Aorta (tissue), 5 donors: ENCODE results near the gene BRAT1. TPM values are rescaled to one million over a fixed set of nuclear protein-coding genes. Genes with fewer than 3 reads are reported as not detected.
"Not testable (repeated sequence)": the region's sequence is repeated elsewhere in the genome, so short reads cannot be mapped to it uniquely, and the experiment has no call there.

Experiments
- ATAC-seq: fragments of 200-7000 bp; cut with Tn5 transposase; one replicate; pipeline ENCODE4 v1.9.1; 2022; ENCODE audit warnings: moderate library complexity; ENCODE audit not compliant: low FRiP score
- DNase-seq, 2 donors: peaks; one replicate each; pipeline ENCODE4 v3.0.0-alpha.2; 2020
- H3K27ac ChIP-seq, 2 donors: one replicate each; pipeline ENCODE4 v1.5.1; 2013; ENCODE audit warnings: low read length in 2 of 2, mild to moderate bottlenecking in 2 of 2, moderate library complexity in 2 of 2, control low read depth in 1 of 2, inconsistent platforms in 1 of 2, low read depth in 1 of 2
- H3K27me3 ChIP-seq, 2 donors: one replicate each; pipeline ENCODE4 v1.6.1; 2013; ENCODE audit warnings: control low read depth in 1 of 2, low read length in 1 of 2, mild to moderate bottlenecking in 1 of 2, moderate library complexity in 1 of 2; ENCODE audit not compliant: insufficient read depth in 2 of 2, control insufficient read depth in 1 of 2
- H3K36me3 ChIP-seq, 2 donors: one replicate each; pipeline ENCODE4 v1.6.1; 2013; ENCODE audit warnings: control low read depth in 1 of 2, low read length in 1 of 2, mild to moderate bottlenecking in 1 of 2; ENCODE audit not compliant: insufficient read depth in 2 of 2, control insufficient read depth in 1 of 2
- H3K4me1 ChIP-seq, 2 donors: one replicate each; pipeline ENCODE4 v1.6.1; 2013; ENCODE audit warnings: low read length in 2 of 2, control low read depth in 1 of 2, mild to moderate bottlenecking in 1 of 2, moderate library complexity in 1 of 2; ENCODE audit not compliant: insufficient read depth in 2 of 2, control insufficient read depth in 1 of 2
- H3K4me3 ChIP-seq, 2 donors: one replicate each; pipeline ENCODE4 v1.5.1; 2013; ENCODE audit warnings: low read length in 2 of 2, control low read depth in 1 of 2, mild to moderate bottlenecking in 1 of 2
- H3K9me3 ChIP-seq: one replicate; pipeline ENCODE4 v1.6.1; 2013; ENCODE audit warnings: mild to moderate bottlenecking, low read length; ENCODE audit not compliant: control insufficient read depth
- WGBS, 2 donors: extraction: QIAGEN DNeasy Blood & Tissue Kit; methylation state at CpG; one replicate each; pipeline ENCODE4 v1.1.7; 2013; 5-methylcytosine and 5-hydroxymethylcytosine counted together
- intact Hi-C, 2 donors: fragments of 100-400 bp; cut with DNase I; formaldehyde crosslinking; loops; one replicate each; pipeline versions ENCODE4 v1.14.2 to v1.15.0; 2022
- polyA plus RNA-seq, 2 donors: library from polyadenylated mRNA; stranded (reverse); fragments of 200-250 nt; gene quantifications; one replicate each; pipeline ENCODE4 v1.2.3, GENCODE V29; 2013
- total RNA-seq, 2 donors: library from RNA; stranded (reverse); fragmentation: NEBNext Ultra II Directional; extraction: Animal tissue kit (Norgen Biotek cat#: 25700); gene quantifications; one replicate each; pipeline ENCODE4 v1.2.1, GENCODE V29; 2021
- donor health status: healthy with polysubstance abuse.
- donor health status: Bipolar disorder and iron deficiency.
- donor health status: DM: no; HTN: no; CAD: no.
- donor health status: DM: no; HTN: no; CAD: no.
- donor health status: DM: yes; HTN: yes; CAD: no.

BRAT1 gene
- total and polyA plus RNA-seq, 4 donors = 11.8 to 63.9 (median 19.6) TPM

DNA sequence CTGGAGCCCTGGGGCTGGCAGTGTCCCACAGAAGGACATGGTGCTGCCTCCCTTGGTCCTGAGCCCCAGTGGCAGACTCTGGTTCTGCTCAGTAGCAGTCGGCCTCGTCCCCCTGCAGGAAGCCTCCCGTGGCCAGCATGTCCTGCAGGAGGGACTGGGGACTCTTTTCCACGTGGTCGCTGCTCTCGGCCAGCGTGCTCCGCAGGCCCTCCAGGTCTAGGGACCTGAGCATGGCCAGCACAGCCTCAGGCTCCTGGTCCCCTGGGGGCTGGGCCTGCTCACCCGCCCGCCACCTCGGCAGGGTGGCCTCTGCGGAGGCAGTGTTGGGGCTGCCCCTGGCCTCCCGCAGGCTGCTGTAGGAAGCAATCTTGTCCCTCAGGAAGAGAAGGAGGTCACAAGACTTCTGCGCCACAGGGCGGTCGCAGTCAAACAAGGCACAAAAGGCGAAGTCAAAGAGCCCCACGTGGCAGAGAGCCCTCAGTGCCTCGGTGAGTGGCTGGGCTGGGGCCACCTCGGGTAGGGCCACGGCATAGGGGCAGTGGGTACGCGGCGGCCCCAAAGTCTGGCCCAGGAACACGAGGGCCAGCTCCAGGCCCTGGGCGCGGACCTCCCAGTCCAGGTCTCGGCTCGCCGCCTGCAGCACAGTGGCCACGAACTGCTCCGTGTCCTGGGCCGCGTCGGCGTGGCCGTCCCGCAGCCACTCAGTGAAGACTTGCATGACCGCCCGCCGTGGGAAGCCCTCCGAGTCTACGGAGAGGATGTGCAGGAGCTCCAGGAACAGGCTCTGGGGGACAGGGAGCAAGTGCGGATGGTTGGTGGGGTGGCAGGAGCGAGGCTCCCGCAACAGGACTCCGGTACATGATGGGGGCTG is 17.1 kb downstream of the BRAT1 start:
- H3K4me1 ChIP-seq = no peaks in the 10 kb centered on the region
- intact Hi-C loops = no loop called here
- H3K4me3 ChIP-seq = no peak overlapping the region
- 92 to 95% methylated on average over 47 of the region's 47 CpGs for WGBS, 2 donors
- peak; percentile 45 to 64 for DNase-seq
- H3K27me3 ChIP-seq = no peaks in the 10 kb centered on the region
- no peaks in the 10 kb centered on the region for H3K9me3 ChIP-seq
- H3K36me3 ChIP-seq = peaks cover 0 to 15% of the 10 kb centered on the region in 2 donors
- no peak for ATAC-seq
- no peak overlapping the region for H3K27ac ChIP-seq

DNA sequence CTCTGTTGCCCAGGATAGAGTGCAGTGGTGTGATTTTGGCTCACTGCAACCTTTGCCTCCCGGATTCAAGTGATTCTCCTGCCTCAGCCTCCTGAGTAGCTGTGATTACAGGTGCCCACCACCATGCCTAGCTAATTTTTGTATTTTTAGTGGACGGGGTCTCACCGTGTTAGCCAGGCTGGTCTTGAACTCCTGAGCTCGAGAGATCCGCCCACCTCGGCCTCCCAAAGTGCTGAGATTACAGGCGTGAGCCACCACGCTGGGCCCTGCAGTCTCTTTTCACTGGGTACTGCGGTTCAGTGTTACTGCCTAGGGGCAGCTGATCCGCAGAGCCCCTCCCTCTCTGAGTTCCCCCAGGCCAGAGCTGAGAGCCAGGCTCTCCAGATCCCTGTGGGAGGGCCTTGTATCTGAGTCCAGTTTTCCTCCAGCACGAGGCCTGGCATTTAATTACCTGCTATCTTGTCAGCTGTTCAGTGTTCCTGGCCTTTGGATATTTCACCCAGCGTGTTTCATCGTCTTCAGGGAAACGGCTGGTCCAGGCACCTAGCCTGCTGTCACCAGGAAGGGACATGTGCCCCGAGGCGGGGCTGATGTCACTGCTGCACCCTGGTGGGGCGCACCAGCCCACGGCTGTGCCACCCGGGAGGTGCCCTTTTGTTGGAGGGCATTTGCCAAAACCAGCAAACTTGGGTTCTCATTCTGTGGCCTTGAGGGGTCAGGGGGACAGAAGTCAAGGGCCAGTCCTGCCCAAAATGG is 19.3 kb downstream of the BRAT1 start:
- peaks cover 0 to 12% of the 10 kb centered on the region in 2 donors for H3K36me3 ChIP-seq
- ATAC-seq, H3K27me3 ChIP-seq, H3K9me3 ChIP-seq, intact Hi-C loops, H3K4me1 ChIP-seq, H3K4me3 ChIP-seq, H3K27ac ChIP-seq: not testable (repeated sequence)
- WGBS, 2 donors = 81 to 87% methylated on average over 16 to 19 of the region's 19 CpGs
- peak in 1 of 2 donors; percentile 7 for DNase-seq

DNA sequence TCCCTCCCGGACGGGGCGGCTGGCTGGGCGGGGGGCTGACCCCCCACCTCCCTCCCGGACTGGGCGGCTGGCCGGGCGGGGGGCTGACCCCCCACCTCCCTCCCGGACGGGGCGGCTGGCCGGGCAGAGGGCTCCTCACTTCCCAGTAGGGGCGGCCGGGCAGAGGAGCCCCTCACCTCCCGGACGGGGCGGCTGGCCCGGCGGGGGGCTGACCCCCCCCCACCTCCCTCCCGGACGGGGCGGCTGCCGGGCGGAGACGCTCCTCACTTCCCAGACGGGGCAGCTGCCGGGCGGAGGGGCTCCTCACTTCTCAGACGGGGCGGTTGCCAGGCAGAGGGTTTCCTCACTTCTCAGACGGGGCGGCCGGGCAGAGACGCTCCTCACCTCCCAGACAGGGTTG is 21.1 kb downstream of the BRAT1 start:
- WGBS, 2 donors = 80 to 90% methylated on average over 1 to 33 of the region's 34 CpGs
- intact Hi-C loops, H3K9me3 ChIP-seq, H3K4me3 ChIP-seq, ATAC-seq, H3K4me1 ChIP-seq, H3K27ac ChIP-seq, H3K27me3 ChIP-seq, DNase-seq: not testable (repeated sequence)
- peaks cover 0 to 12% of the 10 kb centered on the region in 2 donors for H3K36me3 ChIP-seq

DNA sequence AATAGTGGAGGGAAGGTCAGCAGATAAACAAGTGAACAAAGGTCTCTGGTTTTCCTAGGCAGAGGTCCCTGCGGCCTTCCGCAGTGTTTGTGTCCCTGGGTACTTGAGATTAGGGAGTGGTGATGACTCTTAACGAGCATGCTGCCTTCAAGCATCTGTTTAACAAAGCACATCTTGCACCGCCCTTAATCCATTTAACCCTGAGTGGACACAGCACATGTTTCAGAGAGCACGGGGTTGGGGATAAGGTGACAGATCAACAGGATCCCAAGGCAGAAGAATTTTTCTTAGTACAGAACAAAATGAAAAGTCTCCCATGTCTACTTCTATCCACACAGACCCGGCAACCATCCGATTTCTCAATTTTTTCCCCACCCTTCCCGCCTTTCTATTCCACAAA is 21.8 kb downstream of the BRAT1 start:
- H3K27me3 ChIP-seq, DNase-seq, H3K9me3 ChIP-seq, ATAC-seq, H3K36me3 ChIP-seq, intact Hi-C loops, H3K27ac ChIP-seq, H3K4me3 ChIP-seq, H3K4me1 ChIP-seq: not testable (repeated sequence)
- 83 to 86% methylated on average over 1 to 5 of the region's 8 CpGs for whole genome bisulfite sequencing, 2 donors

DNA sequence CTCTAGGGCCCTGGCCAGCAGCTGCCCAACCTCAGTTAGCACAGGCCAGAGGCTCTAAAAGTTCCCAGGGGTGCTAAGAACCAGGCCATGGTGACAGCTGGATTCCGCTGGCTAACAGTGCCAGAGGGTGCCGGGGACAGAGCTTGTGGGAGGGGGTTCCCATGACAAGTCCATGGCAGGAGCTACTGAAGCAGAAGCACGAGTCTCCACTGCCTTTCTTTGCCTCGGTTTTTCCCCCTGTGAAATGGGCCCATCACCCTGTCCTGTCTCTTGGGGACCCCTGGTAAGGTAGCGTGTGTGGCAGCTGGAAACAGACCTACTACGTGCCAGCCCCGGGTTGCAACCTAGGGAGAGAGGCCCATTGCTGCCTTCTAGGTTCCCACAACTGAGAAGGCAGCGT is 22.5 kb downstream of the BRAT1 start:
- H3K4me1 ChIP-seq, H3K9me3 ChIP-seq, H3K4me3 ChIP-seq, ATAC-seq, H3K27ac ChIP-seq, H3K27me3 ChIP-seq, DNase-seq, H3K36me3 ChIP-seq, intact Hi-C loops: not testable (repeated sequence)
- WGBS, 2 donors = 91 to 96% methylated on average over 4 to 7 of the region's 8 CpGs

DNA sequence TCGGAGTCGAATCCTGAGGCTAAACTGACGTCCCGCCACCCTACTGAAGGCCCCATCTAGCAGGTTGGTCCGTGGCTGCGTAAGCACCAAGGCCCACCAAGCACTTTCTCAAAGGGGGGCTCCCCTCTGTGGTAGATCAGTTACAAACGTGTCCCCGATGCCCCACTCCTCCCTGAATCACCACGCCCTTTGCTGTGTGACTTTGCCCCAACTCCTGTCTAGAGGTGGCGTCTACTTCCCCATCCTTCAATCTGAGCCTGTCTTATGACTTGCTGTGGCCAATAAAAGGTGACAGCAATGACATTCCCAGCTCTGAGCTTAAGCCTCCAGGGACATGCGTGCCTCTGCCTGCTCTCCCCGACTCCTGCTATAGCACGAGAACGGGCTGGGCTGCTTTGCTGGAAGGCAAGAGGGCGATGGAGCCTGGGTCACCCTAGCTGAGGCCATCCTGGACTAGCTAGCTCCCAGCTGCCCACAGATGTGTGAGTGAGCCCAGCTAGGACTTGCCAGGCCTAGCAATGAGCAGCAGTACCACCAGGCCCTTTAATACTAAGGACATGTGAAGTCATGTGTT is 23.0 kb downstream of the BRAT1 start:
- ATAC-seq, H3K9me3 ChIP-seq, H3K4me1 ChIP-seq, H3K27me3 ChIP-seq, H3K27ac ChIP-seq, H3K4me3 ChIP-seq, H3K36me3 ChIP-seq, intact Hi-C loops: not testable (repeated sequence)
- peak in 1 of 2 donors; percentile 10 for DNase-seq
- 89 to 91% methylated on average over 11 to 14 of the region's 15 CpGs for WGBS, 2 donors

DNA sequence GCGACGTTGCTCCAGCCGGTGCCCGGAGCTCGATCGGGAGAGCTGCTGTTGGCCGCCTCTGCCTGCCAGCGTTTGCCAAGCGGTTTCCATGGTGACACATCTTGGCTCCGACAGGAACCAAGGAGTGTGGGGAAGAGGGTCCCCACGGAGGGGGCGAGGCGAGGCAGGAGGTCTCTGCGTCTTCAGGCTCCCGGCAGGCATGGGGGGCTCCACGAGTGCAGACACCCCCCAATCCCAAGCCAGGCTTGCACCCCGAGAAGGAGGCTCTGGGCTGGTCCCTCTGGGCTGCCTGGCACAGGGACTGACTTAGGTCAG is 23.6 kb downstream of the BRAT1 start:
- WGBS, 2 donors = 14 to 17% methylated on average over 15 to 17 of the region's 17 CpGs
- peak in 1 of 2 donors; percentile 56 for DNase-seq
- ATAC-seq, H3K36me3 ChIP-seq, H3K27me3 ChIP-seq, H3K4me1 ChIP-seq, H3K27ac ChIP-seq, H3K4me3 ChIP-seq, intact Hi-C loops, H3K9me3 ChIP-seq: not testable (repeated sequence)

DNA sequence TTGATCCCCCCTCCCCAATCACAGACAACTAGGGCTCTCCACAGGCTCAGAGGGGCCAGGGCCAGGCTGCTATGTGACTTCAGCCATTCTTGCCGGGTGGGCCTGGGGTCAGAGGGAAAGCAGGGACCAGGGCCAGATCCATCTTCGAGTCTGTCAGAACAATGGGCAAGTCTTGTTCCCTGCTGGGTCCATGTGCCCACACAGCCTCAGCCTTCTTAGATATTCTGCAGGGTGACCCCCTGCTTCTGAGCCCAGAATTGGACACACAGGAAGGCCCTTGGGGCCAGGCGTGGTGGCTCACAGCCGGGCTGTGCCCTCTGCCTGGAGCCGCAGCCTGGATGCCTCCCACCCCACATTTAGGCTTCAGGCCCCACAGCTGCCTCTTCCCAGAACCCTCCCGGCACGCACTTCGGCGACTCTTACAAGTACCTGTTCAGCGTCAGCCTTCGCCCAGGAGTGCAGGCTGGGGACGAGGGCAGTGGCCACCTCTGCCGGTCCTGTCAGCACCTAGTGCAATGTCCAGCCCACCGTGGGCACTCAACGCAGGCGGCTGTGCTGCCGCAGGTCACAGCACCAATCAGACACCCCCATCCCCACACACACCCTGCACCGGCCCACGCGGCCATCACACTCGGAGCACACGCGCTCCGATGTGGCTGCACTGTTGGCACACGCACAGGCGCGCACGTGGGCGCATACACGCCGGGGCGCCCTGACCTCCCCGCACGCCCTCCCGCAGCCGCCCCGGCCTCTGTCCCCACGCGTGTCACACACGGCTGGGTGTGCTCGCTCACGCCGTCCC is 24.1 kb downstream of the BRAT1 start:
- H3K27ac ChIP-seq, H3K4me1 ChIP-seq, H3K9me3 ChIP-seq, H3K4me3 ChIP-seq, H3K36me3 ChIP-seq, H3K27me3 ChIP-seq, ATAC-seq, intact Hi-C loops: not testable (repeated sequence)
- DNase-seq = peak in 1 of 2 donors; percentile 46
- 38 to 43% methylated on average over 23 to 43 of the region's 43 CpGs for WGBS, 2 donors
